HepG2 (cell line): Measurements from ENCODE around the gene PLEKHD1. TPM values are rescaled to one million over a fixed set of nuclear protein-coding genes. Genes with fewer than 3 reads are reported as not detected.

Source experiments
- ATF4 ChIP-seq, 2 experiments: fragments of 450-650 bp in 1 of 2; sonication (generic) in 1 of 2; formaldehyde crosslinking; IDR thresholded peaks; 2 replicates each; pipeline versions ENCODE4 v1.5.0 to v1.8.0; 2020 to 2022; ENCODE audit warnings: mild to moderate bottlenecking in 1 of 2, missing genetic modification reagents in 1 of 2
- CEBPB ChIP-seq: IDR thresholded peaks from 2 replicates; pipeline ENCODE4 v1.6.1; 2011; ENCODE audit warnings: low read depth, low read length, improper control_type of control experiment, borderline replicate concordance
- CEBPG ChIP-seq: IDR thresholded peaks from 2 replicates; pipeline ENCODE4 v1.6.1; 2016
- RFX1 ChIP-seq: fragments of 450-650 bp; IDR thresholded peaks from 2 replicates; pipeline ENCODE4 v1.6.1; 2017
- RFX3 ChIP-seq: IDR thresholded peaks from 2 replicates; pipeline ENCODE4 v1.6.1; 2016; ENCODE audit warnings: missing biosample characterization, missing genetic modification reagents
- YEATS4 ChIP-seq: sonication (generic); formaldehyde crosslinking; IDR thresholded peaks from 2 replicates; pipeline ENCODE4 v1.4.0; 2020; ENCODE audit warnings: missing genetic modification reagents, borderline replicate concordance
- ZNF12 ChIP-seq: sonication (generic); formaldehyde crosslinking; IDR thresholded peaks from 2 replicates; pipeline ENCODE4 v1.5.0; 2020; ENCODE audit warnings: missing genetic modification reagents
- ZNF274 ChIP-seq: sonication (generic); formaldehyde crosslinking; IDR thresholded peaks from 2 replicates; pipeline ENCODE4 v1.5.1; 2020; ENCODE audit warnings: mild to moderate bottlenecking, missing genetic modification reagents
- polyA plus RNA-seq, 8 experiments: library from polyadenylated mRNA; depleted of rRNA in 3 of 8; stranded (reverse) in 7 of 8; unstranded in 1 of 8; fragments of >200 nt; fragmentation: Illumina TruSeq in 4 of 8; extraction: Trizol in 4 of 8; gene quantifications; 2 replicates each; pipeline versions ENCODE4 v1.2.1 to v1.2.3, GENCODE V29; 2011 to 2016; ENCODE audit warnings: low read depth in 4 of 8, missing spikeins in 1 of 8, mixed read lengths in 1 of 8; ENCODE audit not compliant: insufficient read depth in 1 of 8
- total RNA-seq, 5 experiments: library from RNA; depleted of rRNA; stranded (reverse); fragments of >200 nt; fragmentation: Illumina TruSeq; extraction: Trizol; gene quantifications; 2 replicates each; pipeline ENCODE4 v1.2.3, GENCODE V29; 2016; ENCODE audit warnings: low read depth in 1 of 5
- TF ChIP-seq, protein P1 (sequence below): sonication (generic); formaldehyde crosslinking; IDR thresholded peaks from 2 replicates; pipeline ENCODE4 v1.4.0; 2020; ENCODE audit warnings: mild to moderate bottlenecking, missing genetic modification reagents, borderline replicate concordance

Gene PLEKHD1
- total and polyA plus RNA-seq, 2 of the 13 experiments (the other 11 are each of a cell fraction or from before 2014, with no cell fraction given), result 0.01 TPM; not detected in 1

DNA sequence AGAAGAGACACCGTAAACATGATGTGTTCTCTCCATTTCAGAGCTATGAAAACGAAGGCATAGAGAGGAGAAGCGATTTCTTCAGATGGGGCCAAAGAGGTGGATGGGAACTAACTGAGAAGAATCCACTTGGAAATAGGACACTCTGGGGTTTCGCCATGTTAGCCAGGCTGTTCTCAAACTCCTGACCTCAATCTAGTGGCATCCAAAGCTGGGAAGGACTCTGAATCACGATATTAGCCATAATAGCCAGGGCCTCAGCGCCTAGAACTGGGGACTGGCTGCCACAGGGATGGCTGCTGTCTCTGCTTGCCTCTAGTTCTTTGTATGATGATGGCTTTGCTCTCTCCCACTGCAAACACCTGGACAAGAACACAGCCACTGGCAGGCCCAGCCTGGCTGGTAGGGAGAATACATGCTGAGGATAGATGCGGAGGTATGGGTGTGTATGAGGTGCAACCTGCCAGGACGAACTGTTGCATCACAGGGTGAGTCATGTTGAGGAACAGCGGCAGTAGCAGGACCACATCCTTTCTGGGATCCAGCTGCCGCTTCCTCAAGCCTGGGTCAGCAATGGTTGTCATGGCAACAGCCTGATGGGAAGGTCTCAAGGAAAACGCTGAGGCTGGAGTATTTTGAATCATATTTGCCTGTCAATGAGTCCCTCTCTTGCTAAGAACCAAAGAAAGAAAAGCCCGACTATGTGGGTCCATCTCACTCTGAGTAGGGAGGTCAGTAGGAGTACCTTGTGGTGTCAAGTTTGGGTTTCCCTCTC lies 59.0 kb downstream of the PLEKHD1 start (continued):
- TF ChIP-seq, protein P1, sequence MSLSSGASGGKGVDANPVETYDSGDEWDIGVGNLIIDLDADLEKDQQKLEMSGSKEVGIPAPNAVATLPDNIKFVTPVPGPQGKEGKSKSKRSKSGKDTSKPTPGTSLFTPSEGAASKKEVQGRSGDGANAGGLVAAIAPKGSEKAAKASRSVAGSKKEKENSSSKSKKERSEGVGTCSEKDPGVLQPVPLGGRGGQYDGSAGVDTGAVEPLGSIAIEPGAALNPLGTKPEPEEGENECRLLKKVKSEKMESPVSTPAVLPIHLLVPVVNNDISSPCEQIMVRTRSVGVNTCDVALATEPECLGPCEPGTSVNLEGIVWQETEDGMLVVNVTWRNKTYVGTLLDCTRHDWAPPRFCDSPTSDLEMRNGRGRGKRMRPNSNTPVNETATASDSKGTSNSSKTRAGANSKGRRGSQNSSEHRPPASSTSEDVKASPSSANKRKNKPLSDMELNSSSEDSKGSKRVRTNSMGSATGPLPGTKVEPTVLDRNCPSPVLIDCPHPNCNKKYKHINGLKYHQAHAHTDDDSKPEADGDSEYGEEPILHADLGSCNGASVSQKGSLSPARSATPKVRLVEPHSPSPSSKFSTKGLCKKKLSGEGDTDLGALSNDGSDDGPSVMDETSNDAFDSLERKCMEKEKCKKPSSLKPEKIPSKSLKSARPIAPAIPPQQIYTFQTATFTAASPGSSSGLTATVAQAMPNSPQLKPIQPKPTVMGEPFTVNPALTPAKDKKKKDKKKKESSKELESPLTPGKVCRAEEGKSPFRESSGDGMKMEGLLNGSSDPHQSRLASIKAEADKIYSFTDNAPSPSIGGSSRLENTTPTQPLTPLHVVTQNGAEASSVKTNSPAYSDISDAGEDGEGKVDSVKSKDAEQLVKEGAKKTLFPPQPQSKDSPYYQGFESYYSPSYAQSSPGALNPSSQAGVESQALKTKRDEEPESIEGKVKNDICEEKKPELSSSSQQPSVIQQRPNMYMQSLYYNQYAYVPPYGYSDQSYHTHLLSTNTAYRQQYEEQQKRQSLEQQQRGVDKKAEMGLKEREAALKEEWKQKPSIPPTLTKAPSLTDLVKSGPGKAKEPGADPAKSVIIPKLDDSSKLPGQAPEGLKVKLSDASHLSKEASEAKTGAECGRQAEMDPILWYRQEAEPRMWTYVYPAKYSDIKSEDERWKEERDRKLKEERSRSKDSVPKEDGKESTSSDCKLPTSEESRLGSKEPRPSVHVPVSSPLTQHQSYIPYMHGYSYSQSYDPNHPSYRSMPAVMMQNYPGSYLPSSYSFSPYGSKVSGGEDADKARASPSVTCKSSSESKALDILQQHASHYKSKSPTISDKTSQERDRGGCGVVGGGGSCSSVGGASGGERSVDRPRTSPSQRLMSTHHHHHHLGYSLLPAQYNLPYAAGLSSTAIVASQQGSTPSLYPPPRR (CRISPR knock-in tag), result no peak
- TF ChIP-seq CEBPB (peak; percentile 91), YEATS4 (CRISPR knock-in tag) (no peak), CEBPG (CRISPR knock-in tag) (peak; percentile 54; the same call in 1 of the 2 replicates), ATF4 (CRISPR knock-in tag; IDR thresholded peaks at IDR 0.05) (0 out of 4 replicates have a peak, but pooled peaks of 1 of the 2 experiments have one; percentile 22), ZNF274 (CRISPR knock-in tag) (no peak), RFX1 (peak; percentile 53; the same call in 1 of the 2 replicates), ZNF12 (CRISPR knock-in tag) (peak; percentile 99), RFX3 (0 out of 2 replicates have a peak, but pooled peaks have one; percentile 47)
